GM12891 (cell line): ENCODE measurements around the gene PCBP4.

Experiments used
- POLR2A ChIP-seq: IDR thresholded peaks from 2 replicates; pipeline ENCODE4 v1.6.1; 2011; ENCODE audit warnings: low read depth, low read length, control low read depth
- POLR2AphosphoS5 ChIP-seq: IDR thresholded peaks from 2 replicates; pipeline ENCODE4 v1.6.1; 2011; ENCODE audit warnings: low read depth, low read length, control low read depth
- SPI1 ChIP-seq: IDR thresholded peaks from 2 replicates; pipeline ENCODE4 v1.6.1; 2011; ENCODE audit warnings: low read depth, low read length, control low read depth

DNA sequence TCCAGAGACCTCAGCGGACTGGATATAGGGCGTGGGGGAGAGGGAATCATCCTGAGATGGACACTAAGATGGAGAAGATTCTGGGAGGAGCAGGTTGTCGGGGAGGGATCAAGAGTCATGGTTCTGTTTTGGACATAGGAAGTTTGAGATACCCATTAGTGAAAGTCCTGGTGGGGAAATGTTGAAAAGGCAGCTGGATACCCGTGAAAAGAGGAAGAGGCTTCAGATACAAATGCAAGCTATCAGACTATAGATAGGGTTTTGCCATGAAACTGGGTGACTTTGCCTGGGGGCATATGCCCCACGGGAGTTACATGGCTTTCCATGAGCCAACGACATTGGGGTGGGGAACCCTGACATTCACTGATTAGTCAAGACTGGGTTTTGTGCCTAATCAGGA is 13.1 kb downstream of the PCBP4 start:
- no peak for TF ChIP-seq POLR2A
- no peak for TF ChIP-seq POLR2AphosphoS5
- TF ChIP-seq SPI1: peak; percentile 35; the same call in 1 of the 2 replicates
